ENCODE results near the gene ENG.
A peak's percentile ranks its signal among the peaks of the same experiment; 100 is the strongest.
"Not testable (repeated sequence)": the region's sequence is repeated elsewhere in the genome, so short reads cannot be mapped to it uniquely, and the experiment has no call there.

The ENG gene

GRCh38 chr9:127781806-127782205 lies 72.7 kb downstream of the ENG start:
- DNase-seq (ENCODE audit: low read depth in 1 of 2, low spot score in 1 of 2): no peak
- in situ Hi-C loops (cut with HindIII; ENCODE audit: low pct_unique_long_range_greater_than_20kb, low sequenced_read_pairs): no loop called here
- no peak for TF ChIP-seq JUND (IDR thresholded peaks at IDR 0.05; ENCODE audit: low read depth)

- DNase-seq (ENCODE audit: low read depth in 1 of 2, low spot score in 1 of 2); in situ Hi-C loops (cut with HindIII; ENCODE audit: low pct_unique_long_range_greater_than_20kb, low sequenced_read_pairs): not testable (repeated sequence)
Measured at GRCh38 chr9:127780909-127781308, 73.5 kb downstream of the ENG start.

- in situ Hi-C loops (cut with HindIII; ENCODE audit: low pct_unique_long_range_greater_than_20kb, low sequenced_read_pairs): no loop called here
- TF ChIP-seq JUND (IDR thresholded peaks at IDR 0.05; ENCODE audit: low read depth): no peak
- DNase-seq (ENCODE audit: low read depth in 1 of 2, low spot score in 1 of 2): peak in 1 of 2 experiments; percentile 46
Measured at GRCh38 chr9:127780126-127780885, 74.2 kb downstream of the ENG start.

GRCh38 chr9:127779136-127779981 lies 75.1 kb downstream of the ENG start:
- DNase-seq (ENCODE audit: low read depth in 1 of 2, low spot score in 1 of 2): no peak
- in situ Hi-C loops (cut with HindIII; ENCODE audit: low pct_unique_long_range_greater_than_20kb, low sequenced_read_pairs): no loop called here
- no peak for TF ChIP-seq JUND (IDR thresholded peaks at IDR 0.05; ENCODE audit: low read depth)

- in situ Hi-C loops (cut with HindIII; ENCODE audit: low pct_unique_long_range_greater_than_20kb, low sequenced_read_pairs): no loop called here
- TF ChIP-seq JUND (IDR thresholded peaks at IDR 0.05; ENCODE audit: low read depth): no peak
- no peak for DNase-seq (ENCODE audit: low read depth in 1 of 2, low spot score in 1 of 2)
Measured at GRCh38 chr9:127778280-127779135, 76.0 kb downstream of the ENG start, which contains the start of gene SH2D3C. Gene SH2D3C, minus strand, starts transcription at chr9:127778666. Its CDS starts 39 bp downstream, at chr9:127778627.

GRCh38 chr9:127777368-127777980 lies 77.0 kb downstream of the ENG start:
- in situ Hi-C loops (cut with HindIII; ENCODE audit: low pct_unique_long_range_greater_than_20kb, low sequenced_read_pairs): no loop called here
- DNase-seq (ENCODE audit: low read depth in 1 of 2, low spot score in 1 of 2): no peak
- no peak for TF ChIP-seq JUND (IDR thresholded peaks at IDR 0.05; ENCODE audit: low read depth)

GRCh38 chr9:127776924-127777289 lies 77.6 kb downstream of the ENG start:
- no peak for DNase-seq (ENCODE audit: low read depth in 1 of 2, low spot score in 1 of 2)
- no peak for TF ChIP-seq JUND (IDR thresholded peaks at IDR 0.05; ENCODE audit: low read depth)
- in situ Hi-C loops (cut with HindIII; ENCODE audit: low pct_unique_long_range_greater_than_20kb, low sequenced_read_pairs): no loop called here

- no peak for TF ChIP-seq JUND (IDR thresholded peaks at IDR 0.05; ENCODE audit: low read depth)
- in situ Hi-C loops (cut with HindIII; ENCODE audit: low pct_unique_long_range_greater_than_20kb, low sequenced_read_pairs): no loop called here
- peak in 1 of 2 experiments; percentile 38 for DNase-seq (ENCODE audit: low read depth in 1 of 2, low spot score in 1 of 2)
Measured at GRCh38 chr9:127776195-127776923, 78.1 kb downstream of the ENG start.

- TF ChIP-seq JUND (IDR thresholded peaks at IDR 0.05; ENCODE audit: low read depth): no peak
- in situ Hi-C loops (cut with HindIII; ENCODE audit: low pct_unique_long_range_greater_than_20kb, low sequenced_read_pairs): no loop called here
- no peak for DNase-seq (ENCODE audit: low read depth in 1 of 2, low spot score in 1 of 2)
Measured at GRCh38 chr9:127773981-127774380, 80.5 kb downstream of the ENG start.

GRCh38 chr9:127773272-127773671 lies 81.2 kb downstream of the ENG start:
- in situ Hi-C loops (cut with HindIII; ENCODE audit: low pct_unique_long_range_greater_than_20kb, low sequenced_read_pairs): no loop called here
- no peak for TF ChIP-seq JUND (IDR thresholded peaks at IDR 0.05; ENCODE audit: low read depth)
- DNase-seq (ENCODE audit: low read depth in 1 of 2, low spot score in 1 of 2): no peak

GRCh38 chr9:127772603-127773002 lies 81.9 kb downstream of the ENG start:
- in situ Hi-C loops (cut with HindIII; ENCODE audit: low pct_unique_long_range_greater_than_20kb, low sequenced_read_pairs): no loop called here
- no peak for DNase-seq (ENCODE audit: low read depth in 1 of 2, low spot score in 1 of 2)
- no peak for TF ChIP-seq JUND (IDR thresholded peaks at IDR 0.05; ENCODE audit: low read depth)
